OCI-LY3 (cell line): ENCODE measurements around the gene DEFB123.

ENCODE experiments used
- CTCF ChIP-seq: fragments of 200-600, 300-600 bp; sonication (generic); IDR thresholded peaks from 2 replicates; pipeline ENCODE4 v1.5.1; 2014; ENCODE audit warnings: antibody characterized with exemption, low read length, low read depth
- EZH2phosphoT487 ChIP-seq: fragments of 200-600 bp; shearing (Covaris generic); IDR thresholded peaks from 2 replicates; pipeline ENCODE4 v1.6.1; 2018; ENCODE audit warnings: antibody characterized with exemption, mixed run types, low read depth

GRCh38 chr20:31473331-31474096 is 33.1 kb downstream of the DEFB123 start:
- no peak for TF ChIP-seq CTCF
- no peak for TF ChIP-seq EZH2phosphoT487
